MCF 10A (cell line): ENCODE results near the gene LSM7. TPM values are rescaled to one million over a fixed set of nuclear protein-coding genes. Genes with fewer than 3 reads are reported as not detected.

Source experiments
- BruUV-seq: library from RNA; stranded (reverse); fragments of 400-500 nt; replicated peaks from 2 replicates; lab custom pipeline; 2021; lab: Mats Ljungman, UMichigan
- CTCF ChIA-PET: fragments of 300-600 bp; sonication (Branson Sonifier 250); formaldehyde crosslinking; extraction: SDS; loops from one replicate; lab custom pipeline; 2021; ENCODE audit warnings: antibody characterized with exemption, inconsistent platforms; lab: Yijun Ruan, JAX
- POLR2A ChIA-PET: fragments of 300-600, 350-650 bp; sonication (Branson Sonifier 250); formaldehyde crosslinking; extraction: SDS; loops from one replicate; lab custom pipeline; 2020; ENCODE audit warnings: antibody characterized with exemption, inconsistent platforms; lab: Yijun Ruan, JAX
- DNase-seq: peaks from one replicate; pipeline ENCODE4 v3.0.0-alpha.2; 2018; ENCODE audit not compliant: unreplicated experiment
- H3K27ac Mint-ChIP-seq: one replicate; pipeline ENCODE4 v1.8.0; 2022; ENCODE audit warnings: mild to moderate bottlenecking, low read depth, mixed read lengths; ENCODE audit not compliant: unreplicated experiment
- H3K27me3 Mint-ChIP-seq: one replicate; pipeline ENCODE4 v1.8.0; 2022; ENCODE audit warnings: mixed read lengths; ENCODE audit not compliant: insufficient read depth, unreplicated experiment
- H3K36me3 Mint-ChIP-seq: one replicate; pipeline ENCODE4 v1.8.0; 2022; ENCODE audit warnings: mild to moderate bottlenecking, moderate library complexity, mixed read lengths; ENCODE audit not compliant: insufficient read depth, unreplicated experiment
- H3K4me1 Mint-ChIP-seq: one replicate; pipeline ENCODE4 v1.8.0; 2022; ENCODE audit warnings: mixed read lengths; ENCODE audit not compliant: insufficient read depth, unreplicated experiment
- H3K4me3 Mint-ChIP-seq: one replicate; pipeline ENCODE4 v1.8.0; 2022; ENCODE audit warnings: mild to moderate bottlenecking, moderate library complexity, mixed read lengths; ENCODE audit not compliant: unreplicated experiment
- H3K9me3 Mint-ChIP-seq: one replicate; pipeline ENCODE4 v1.8.0; 2022; ENCODE audit warnings: mixed read lengths; ENCODE audit not compliant: unreplicated experiment
- intact Hi-C: fragments of 100-400 bp; cut with micrococcal nuclease; formaldehyde crosslinking; loops from 2 replicates; pipeline ENCODE4 v1.14.1; 2022
- total RNA-seq: library from RNA; stranded (reverse); gene quantifications from 2 replicates; pipeline ENCODE4 v1.2.3, GENCODE V29; 2022
- TF ChIP-seq, protein P1 (sequence below): fragments of 200-600 bp; IDR thresholded peaks from one replicate; pipeline ENCODE4 v1.8.0; 2022; ENCODE audit warnings: antibody characterized with exemption, mild to moderate bottlenecking; ENCODE audit not compliant: unreplicated experiment

LSM7 gene
- total RNA-seq, 1 experiment from 2014 or later = 135 TPM

GRCh38 chr19:2360833-2361232 lies 32.4 kb upstream of the LSM7 start:
- CTCF ChIA-PET = no interaction called here

GRCh38 chr19:2359992-2360685 lies 31.8 kb upstream of the LSM7 start, which contains the start of gene TMPRSS9:
TMPRSS9 (plus strand) TSS chr19:2360265; CDS start chr19:2389786, 29,521 bp downstream.
- no peak within 1 kb of the TSS for H3K27ac Mint-ChIP-seq
- BruUV-seq = no TSS peak

More at GRCh38 chr19:2360833-2361232, 32.4 kb upstream of the LSM7 start:
- POLR2A ChIA-PET = no interaction called here
- H3K27me3 Mint-ChIP-seq = peaks cover 23% of the 10 kb centered on the region
- H3K27ac Mint-ChIP-seq = no peak overlapping the region
- no TSS peak for BruUV-seq
- H3K4me3 Mint-ChIP-seq = no peak overlapping the region
- intact Hi-C loops = no loop called here
- DNase-seq = no peak
- TF ChIP-seq, protein P1, sequence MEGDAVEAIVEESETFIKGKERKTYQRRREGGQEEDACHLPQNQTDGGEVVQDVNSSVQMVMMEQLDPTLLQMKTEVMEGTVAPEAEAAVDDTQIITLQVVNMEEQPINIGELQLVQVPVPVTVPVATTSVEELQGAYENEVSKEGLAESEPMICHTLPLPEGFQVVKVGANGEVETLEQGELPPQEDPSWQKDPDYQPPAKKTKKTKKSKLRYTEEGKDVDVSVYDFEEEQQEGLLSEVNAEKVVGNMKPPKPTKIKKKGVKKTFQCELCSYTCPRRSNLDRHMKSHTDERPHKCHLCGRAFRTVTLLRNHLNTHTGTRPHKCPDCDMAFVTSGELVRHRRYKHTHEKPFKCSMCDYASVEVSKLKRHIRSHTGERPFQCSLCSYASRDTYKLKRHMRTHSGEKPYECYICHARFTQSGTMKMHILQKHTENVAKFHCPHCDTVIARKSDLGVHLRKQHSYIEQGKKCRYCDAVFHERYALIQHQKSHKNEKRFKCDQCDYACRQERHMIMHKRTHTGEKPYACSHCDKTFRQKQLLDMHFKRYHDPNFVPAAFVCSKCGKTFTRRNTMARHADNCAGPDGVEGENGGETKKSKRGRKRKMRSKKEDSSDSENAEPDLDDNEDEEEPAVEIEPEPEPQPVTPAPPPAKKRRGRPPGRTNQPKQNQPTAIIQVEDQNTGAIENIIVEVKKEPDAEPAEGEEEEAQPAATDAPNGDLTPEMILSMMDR = no peak
- no peaks in the 10 kb centered on the region for H3K36me3 Mint-ChIP-seq
- no peaks in the 10 kb centered on the region for H3K4me1 Mint-ChIP-seq
- no peaks in the 10 kb centered on the region for H3K9me3 Mint-ChIP-seq

GRCh38 chr19:2358548-2359173 lies 30.3 kb upstream of the LSM7 start:
- H3K27me3 Mint-ChIP-seq = peaks cover 11% of the 10 kb centered on the region
- TF ChIP-seq, protein P1 = no peak
- ChIA-PET CTCF (interaction anchor here (0.7 kb wide), 1 partner anchor 365 kb away, joined by 3 read pairs; no protein-coding TSS in a partner anchor), POLR2A (interaction anchor here (0.7 kb wide), 1 partner anchor 9 kb away, joined by 3 read pairs; no protein-coding TSS in a partner anchor)
- no peak overlapping the region for H3K4me3 Mint-ChIP-seq
- no TSS peak for BruUV-seq
- H3K36me3 Mint-ChIP-seq = no peaks in the 10 kb centered on the region
- no peaks in the 10 kb centered on the region for H3K9me3 Mint-ChIP-seq
- intact Hi-C loops = no loop called here
- no peak for DNase-seq
- no peak overlapping the region for H3K27ac Mint-ChIP-seq
- H3K4me1 Mint-ChIP-seq = no peaks in the 10 kb centered on the region

More at GRCh38 chr19:2359992-2360685, 31.8 kb upstream of the LSM7 start, which contains the start of gene TMPRSS9:
- Mint-ChIP-seq H3K27me3 (peaks cover 17% of the 10 kb centered on the region), H3K4me3 (no peak within 1 kb of the TSS), H3K9me3 (no peaks in the 10 kb centered on the region), H3K36me3 (no peaks in the 10 kb centered on the region), H3K4me1 (no peaks in the 10 kb centered on the region)
- DNase-seq = no peak
- intact Hi-C loops = no loop called here
- ChIA-PET CTCF (no interaction called here), POLR2A (no interaction called here)
- TF ChIP-seq, protein P1 = no peak
